NCI-H187 (cell line): ENCODE data around the gene EMILIN3.

ENCODE experiments used
- DNase-seq, 2 experiments: peaks; one replicate each; lab custom pipeline; 2025; lab: John Stamatoyannopoulos, UW

EMILIN3 gene

GRCh38 chr20:41364236-41364855 lies 2.3 kb downstream of the EMILIN3 start:
- DNase-seq = no peak

DNA sequence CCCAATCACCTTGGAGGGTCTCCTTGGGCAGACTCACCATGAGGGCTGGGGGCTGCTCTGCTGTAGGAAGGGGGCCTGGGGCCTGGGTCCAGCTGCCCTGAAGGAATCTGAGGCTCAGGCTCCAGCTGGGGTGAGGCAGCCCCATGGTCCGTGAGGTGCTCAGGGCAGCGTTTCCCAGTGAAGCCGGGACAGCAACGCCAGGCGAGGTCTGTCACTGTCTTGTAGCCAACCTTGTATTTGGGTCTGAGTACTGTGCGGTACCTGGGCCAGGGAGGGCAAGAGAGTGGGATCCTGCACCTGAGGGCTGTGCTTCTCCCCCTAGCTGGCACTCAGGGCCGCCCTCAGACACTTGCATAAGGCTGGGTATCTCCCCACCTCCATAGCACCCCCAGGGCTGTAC lies 3.0 kb downstream of the EMILIN3 start:
- DNase-seq = no peak

GRCh38 chr20:41362748-41363140 lies 3.9 kb downstream of the EMILIN3 start:
- no peak for DNase-seq

DNA sequence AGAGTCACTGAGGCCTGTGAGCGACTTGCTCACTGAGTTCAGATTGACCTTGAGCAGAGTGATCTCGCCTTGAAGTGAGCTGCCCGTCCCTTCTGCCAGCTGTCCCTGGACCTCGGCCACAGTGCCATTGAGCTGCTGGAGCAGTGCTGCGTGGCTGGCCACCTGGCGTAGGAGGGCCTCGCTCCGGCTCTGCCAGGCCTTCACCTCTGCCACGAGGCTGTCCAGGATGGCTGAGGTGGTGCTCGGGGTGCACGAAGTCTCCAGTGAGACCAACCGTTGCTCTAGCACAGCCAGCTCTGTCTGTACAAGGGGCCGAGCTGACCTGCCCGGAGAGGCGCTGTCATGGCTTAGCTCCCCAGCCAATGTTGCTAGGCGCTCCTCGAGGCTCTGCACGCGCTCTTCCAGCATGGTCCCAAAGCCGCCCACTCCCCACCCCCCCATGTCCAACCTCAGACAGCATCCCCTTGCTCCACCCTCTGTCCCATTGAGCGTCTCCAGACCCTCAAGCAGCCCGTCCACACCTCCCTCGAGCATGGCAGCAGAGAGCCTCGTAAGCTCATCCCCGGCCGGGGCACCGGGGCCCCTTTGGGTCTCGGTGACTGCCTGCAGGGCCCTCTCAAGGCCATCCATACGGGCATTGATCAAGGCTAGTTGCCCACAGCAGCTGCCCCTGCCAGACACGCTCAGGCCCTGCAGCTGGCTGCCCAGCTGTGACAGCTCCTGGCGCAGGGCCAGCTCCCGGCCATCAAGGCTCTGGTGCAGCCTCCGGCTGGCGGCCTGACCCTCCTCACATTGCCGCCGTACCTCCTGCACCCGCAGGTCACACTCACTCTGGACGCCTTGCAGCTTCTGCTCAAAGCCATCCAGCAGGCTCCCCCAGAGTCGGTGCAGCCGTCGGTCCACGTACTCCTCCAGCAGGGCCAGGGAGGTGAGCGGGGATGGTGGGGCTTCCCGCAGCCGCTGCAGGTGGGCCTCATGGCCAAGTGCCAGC lies 4.6 kb downstream of the EMILIN3 start:
- DNase-seq = no peak

GRCh38 chr20:41360831-41361756 lies 5.5 kb downstream of the EMILIN3 start:
- DNase-seq = no peak

DNA sequence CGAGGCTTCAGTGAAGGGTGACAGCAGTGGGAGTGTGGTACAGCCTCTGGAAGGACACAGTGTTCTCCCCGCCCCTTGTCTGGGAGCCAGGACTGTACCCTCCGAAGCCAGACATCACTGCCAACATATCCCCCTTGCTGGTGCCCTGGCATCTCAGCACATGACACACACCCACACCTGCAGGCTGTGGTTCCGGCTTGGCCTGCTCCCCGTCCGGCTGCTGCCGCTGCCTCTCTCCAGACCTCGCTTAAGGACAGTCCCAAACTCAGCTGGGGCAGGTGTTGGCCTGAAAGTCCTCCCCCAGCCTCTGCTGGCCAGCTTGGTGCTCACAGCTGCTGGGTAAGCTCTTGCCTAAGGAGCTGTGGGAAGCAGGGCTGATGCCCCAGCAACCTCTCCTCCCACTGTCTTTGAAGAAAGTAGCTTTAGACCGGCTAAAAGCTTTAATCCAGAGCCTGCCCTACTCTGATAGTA lies 7.0 kb downstream of the EMILIN3 start:
- DNase-seq = no peak

GRCh38 chr20:41358717-41359116 lies 7.9 kb downstream of the EMILIN3 start:
- DNase-seq = no peak

DNA sequence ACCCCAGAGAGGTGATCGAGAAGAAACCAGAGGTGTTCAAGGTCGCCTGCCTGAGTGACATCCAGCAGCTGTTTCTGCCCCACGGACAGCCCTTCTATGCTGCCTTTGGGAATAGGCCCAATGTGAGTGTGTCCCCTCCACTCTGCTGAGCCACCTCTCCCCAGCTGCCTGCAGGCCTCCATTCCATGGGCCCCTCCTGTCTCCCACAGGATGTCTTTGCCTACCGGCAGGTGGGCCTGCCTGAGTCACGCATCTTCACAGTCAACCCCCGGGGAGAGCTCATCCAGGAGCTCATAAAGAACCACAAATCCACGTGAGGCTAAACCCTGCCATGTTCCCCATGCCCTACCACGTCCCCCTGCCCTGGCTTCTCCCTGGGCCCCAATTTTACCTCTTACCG lies 8.4 kb downstream of the EMILIN3 start:
- no peak for DNase-seq

GRCh38 chr20:41357424-41358163 lies 9.0 kb downstream of the EMILIN3 start:
- DNase-seq = no peak

DNA sequence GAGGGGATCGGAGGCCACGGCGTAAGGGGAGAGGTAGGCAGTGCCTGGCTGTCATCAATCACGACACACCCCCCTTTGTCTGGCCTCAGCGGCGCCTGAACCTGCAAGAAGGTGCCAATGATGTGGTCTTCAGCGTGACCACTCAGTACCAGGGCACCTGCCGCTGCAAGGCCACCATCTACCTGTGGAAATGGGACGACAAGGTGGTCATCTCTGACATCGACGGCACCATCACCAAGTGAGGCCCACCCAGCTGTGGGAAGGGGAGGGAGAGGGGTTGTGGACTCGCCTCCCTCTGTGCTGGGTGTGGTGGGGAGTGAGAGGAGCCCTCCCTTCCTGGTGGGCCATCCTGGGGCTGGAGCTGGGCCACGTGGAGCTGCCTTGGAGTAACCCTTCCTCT lies 9.7 kb downstream of the EMILIN3 start:
- DNase-seq = no peak

- no peak for DNase-seq
Observed at GRCh38 chr20:41355598-41356203, 10.9 kb downstream of the EMILIN3 start.

GRCh38 chr20:41355192-41355591 lies 11.4 kb downstream of the EMILIN3 start:
- no peak for DNase-seq

DNA sequence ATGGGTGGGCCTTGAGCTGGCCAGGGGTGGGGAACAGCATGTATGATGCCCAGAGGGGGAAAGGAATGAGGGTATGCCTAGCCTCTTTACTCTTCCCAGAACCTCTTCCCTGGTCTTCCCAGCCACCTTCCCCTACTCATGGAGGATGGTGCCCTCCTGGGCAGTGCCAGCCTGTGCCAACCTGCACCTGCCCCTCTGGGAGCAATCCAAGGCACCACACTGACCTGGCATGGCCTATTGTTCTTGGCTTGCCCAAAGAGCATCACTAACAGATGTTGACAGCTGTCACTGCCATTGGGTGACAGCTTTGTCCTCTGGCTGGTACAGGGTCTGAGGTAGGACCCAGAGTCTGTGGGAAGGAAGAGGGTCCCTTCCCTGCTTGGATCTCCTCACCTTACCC lies 13.1 kb downstream of the EMILIN3 start:
- no peak for DNase-seq

GRCh38 chr20:41352666-41353065 lies 14.0 kb downstream of the EMILIN3 start:
- no peak for DNase-seq

- DNase-seq = no peak
Observed at GRCh38 chr20:41352106-41352505, 14.5 kb downstream of the EMILIN3 start.

DNA sequence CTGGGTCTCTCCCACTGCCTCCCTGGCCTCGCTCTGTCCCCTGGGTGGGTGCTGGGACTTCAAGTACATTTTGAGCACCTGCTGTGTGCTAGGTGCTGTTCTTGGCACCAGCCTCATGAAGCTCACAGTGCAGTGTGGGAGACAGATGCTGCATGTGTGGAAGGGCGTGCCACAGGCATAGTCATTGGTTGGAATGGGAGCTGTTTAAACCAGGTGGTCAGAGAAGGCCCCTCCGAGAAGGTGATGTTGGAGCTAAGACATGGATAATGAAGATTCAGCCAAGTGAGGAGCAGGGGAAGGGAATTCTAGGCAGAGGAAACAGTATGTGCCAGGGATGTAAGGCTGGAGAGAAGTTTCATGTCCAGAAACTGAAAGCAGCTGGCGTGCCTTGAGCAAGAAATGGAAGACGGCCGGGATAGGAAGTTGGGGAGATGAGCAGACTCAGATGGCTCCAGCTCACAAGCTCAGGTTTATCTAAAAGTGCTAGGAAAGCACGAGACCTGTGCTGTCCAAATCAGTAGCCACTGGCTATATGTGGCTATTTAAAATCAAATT lies 16.1 kb downstream of the EMILIN3 start:
- DNase-seq = no peak

- DNase-seq = no peak
Observed at GRCh38 chr20:41349943-41350342, 16.7 kb downstream of the EMILIN3 start.

DNA sequence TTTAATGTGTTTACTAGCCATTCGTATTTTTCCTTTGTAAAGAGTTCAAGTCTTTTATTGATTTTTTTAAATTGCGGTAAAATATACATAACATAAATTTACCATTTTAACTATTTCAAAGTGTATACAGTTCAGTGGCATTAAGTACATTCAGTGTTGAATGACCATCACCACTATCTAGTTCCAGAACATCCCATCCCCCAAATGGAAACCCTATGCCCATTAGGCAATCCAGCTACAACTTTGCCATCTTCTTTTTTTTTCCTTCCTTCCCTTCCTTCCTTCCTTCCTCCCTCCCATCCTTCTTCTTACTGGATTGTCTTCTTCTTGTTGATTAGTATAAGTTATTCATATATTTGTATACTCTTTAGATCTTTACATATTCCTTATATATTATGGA lies 17.4 kb downstream of the EMILIN3 start:
- no peak for DNase-seq

- DNase-seq = no peak
Observed at GRCh38 chr20:41348430-41349172, 18.0 kb downstream of the EMILIN3 start.
